Measurements from ENCODE around the gene MSRB1. TPM values are rescaled to one million over a fixed set of nuclear protein-coding genes. Genes with fewer than 3 reads are reported as not detected.

MSRB1 gene
- total RNA-seq, 4 donors from 2014 or later, result 17.3 to 46.6 (median 38.3) TPM

DNA sequence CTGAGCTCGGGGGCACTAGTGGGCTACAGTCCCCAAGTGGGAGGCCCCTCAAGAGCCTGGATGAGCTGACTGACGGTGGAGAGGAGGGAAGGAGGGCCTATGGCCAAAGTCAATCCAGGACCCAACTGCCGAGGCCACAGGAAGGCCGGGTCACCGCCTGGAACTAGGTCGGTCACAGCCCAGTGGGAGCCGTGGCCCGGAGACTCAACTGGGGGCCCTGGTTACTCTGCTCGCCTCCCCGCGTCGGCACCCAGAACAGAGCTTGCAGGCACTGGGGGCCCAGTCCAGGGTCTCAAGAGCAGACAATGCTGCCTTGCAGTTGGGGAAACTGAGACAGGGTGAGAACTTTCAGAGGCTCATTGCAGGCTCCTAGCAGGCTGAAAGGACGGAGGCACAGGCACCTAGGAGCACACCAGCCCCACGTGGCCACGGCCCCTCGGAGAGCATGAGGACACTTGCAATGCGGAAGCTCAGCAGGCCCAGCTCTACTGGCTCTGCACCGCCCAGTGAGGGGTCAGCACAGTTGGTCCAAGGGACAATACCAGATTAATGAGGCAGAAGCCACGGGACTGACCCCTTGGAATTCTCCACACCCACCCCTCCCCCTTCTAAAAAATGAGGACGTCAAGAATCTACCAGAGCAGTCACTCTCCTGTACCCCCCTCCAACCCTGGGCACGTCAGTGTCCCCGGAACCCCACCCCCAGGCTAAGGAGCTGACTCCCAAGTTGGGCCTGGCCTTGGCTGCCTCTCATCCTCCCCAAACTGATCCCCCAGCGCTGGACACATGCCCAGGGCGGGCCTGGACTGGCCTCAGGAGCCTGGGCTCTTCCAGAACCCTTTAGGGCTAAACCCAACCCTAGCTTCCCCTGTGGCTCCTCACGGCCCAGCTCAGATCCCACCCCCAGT, 27.0 kb downstream of the MSRB1 start:
- DNase-seq, result no peak
- peaks cover 0 to 21% (median 4%) of the 10 kb centered on the region in 4 donors for H3K4me1 ChIP-seq
- H3K9me3 ChIP-seq, result no peaks in the 10 kb centered on the region
- no peak overlapping the region for H3K4me3 ChIP-seq
- no peaks in the 10 kb centered on the region for H3K36me3 ChIP-seq
- no peak for TF ChIP-seq POLR2A (IDR thresholded peaks at IDR 0.05)
- TF ChIP-seq, protein P1, sequence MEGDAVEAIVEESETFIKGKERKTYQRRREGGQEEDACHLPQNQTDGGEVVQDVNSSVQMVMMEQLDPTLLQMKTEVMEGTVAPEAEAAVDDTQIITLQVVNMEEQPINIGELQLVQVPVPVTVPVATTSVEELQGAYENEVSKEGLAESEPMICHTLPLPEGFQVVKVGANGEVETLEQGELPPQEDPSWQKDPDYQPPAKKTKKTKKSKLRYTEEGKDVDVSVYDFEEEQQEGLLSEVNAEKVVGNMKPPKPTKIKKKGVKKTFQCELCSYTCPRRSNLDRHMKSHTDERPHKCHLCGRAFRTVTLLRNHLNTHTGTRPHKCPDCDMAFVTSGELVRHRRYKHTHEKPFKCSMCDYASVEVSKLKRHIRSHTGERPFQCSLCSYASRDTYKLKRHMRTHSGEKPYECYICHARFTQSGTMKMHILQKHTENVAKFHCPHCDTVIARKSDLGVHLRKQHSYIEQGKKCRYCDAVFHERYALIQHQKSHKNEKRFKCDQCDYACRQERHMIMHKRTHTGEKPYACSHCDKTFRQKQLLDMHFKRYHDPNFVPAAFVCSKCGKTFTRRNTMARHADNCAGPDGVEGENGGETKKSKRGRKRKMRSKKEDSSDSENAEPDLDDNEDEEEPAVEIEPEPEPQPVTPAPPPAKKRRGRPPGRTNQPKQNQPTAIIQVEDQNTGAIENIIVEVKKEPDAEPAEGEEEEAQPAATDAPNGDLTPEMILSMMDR (IDR thresholded peaks at IDR 0.05), result no peak
- H3K27me3 ChIP-seq, result peaks cover 0 to 34% of the 10 kb centered on the region in 2 donors
- no peak overlapping the region for H3K27ac ChIP-seq

DNA sequence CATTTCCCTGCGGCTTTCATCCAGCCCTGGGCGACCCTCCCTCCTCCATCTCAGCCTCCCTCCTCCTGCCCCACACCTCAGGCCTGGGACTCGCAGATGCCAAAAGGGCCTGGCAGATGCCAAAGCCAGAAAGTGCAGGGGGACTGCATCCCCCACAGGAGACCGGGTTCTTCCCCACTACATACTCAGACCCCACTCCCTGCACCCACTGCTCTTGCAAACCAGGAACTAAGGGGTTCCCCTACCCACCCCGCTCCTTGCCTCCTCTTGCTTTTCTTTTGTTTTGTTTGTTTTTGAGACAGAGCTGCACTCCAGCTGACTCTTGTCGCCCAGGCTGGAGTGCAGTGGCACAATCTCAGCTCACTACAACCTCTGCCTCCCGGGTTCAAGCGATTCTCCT, 28.0 kb downstream of the MSRB1 start:
- TF ChIP-seq, protein P1 (IDR thresholded peaks at IDR 0.05), result no peak
- TF ChIP-seq POLR2A (IDR thresholded peaks at IDR 0.05), result no peak
- no peaks in the 10 kb centered on the region for H3K9me3 ChIP-seq
- H3K27ac ChIP-seq, result no peak overlapping the region
- no peaks in the 10 kb centered on the region for H3K36me3 ChIP-seq
- no peak for DNase-seq
- H3K4me3 ChIP-seq, result no peak overlapping the region
- peaks cover 0 to 29% of the 10 kb centered on the region in 2 donors for H3K27me3 ChIP-seq
- H3K4me1 ChIP-seq, result peaks cover 0 to 21% (median 4%) of the 10 kb centered on the region in 4 donors

DNA sequence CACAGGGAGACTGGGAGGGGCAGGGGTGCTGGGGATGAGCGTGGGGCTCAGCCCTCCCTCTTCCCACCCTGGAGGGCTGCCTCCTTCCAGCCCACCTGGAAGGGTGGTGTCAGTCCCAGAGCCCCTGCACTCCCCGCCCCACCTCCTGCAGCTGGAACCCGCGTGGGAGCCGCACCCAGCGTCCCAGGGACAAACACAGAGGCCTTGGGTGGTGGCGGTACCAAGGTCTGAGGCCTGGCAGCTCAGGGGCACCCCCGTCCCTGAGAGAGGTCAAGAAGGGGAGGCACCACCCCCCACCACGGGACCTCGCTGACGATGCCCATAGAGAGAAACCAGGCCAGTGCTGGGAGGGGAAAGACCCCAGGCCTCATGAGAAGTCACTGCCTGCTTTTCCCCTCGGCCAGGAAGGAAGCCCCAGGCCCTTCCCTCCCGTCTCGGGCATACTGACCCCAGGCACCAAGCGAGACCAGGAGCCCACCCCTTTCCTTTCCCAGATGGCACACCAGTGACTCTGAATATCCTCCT, 28.9 kb downstream of the MSRB1 start:
- Histone ChIP-seq H3K4me3 (no peak overlapping the region), H3K36me3 (no peaks in the 10 kb centered on the region), H3K27ac (peak overlapping the region in 2 of 4 donors; percentile 12 to 65), H3K9me3 (no peaks in the 10 kb centered on the region), H3K4me1 (peaks cover 0 to 21% (median 4%) of the 10 kb centered on the region in 4 donors), H3K27me3 (peaks cover 0 to 20% of the 10 kb centered on the region in 2 donors)
- peak in 2 of 3 donors; percentile 56 to 61 for DNase-seq
- TF ChIP-seq, protein P1 (IDR thresholded peaks at IDR 0.05), result no peak
- no peak for TF ChIP-seq POLR2A (IDR thresholded peaks at IDR 0.05)

DNA sequence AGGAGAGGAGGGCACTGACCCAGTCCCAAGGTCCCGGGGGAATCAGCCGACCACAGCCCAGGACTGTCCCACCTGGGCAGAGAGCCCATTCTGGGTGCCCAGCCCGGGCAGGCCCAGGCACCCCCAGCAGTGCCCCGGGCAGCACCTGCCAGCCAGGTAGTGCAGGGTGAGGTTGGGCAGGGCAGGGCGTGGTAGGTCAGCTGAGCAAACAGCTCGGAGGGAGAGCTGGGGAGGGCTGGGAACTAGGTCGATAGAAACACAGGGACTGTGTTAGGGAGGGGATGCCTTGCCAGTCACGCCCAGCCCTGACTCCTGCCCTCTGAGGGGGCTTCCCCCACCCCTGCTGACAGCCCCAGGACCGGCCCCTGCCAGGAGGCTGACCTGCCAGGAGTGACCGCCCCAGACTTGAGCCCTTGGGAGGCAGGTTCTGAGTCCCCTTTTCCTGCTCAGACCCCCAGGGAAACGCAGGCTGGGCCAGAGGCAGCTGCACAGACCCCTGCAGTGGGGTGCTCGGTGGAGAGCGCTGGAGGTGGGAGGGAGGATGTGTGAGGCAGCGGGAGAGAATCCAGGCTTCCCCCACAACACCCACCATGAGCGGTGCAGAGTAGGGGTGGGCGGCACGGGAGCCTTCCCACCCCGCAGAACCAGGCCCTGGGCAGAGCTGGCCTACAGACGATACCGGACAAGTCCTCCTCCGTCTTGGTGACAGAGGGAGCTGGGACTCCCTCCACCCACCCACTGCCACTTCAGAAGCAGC, 29.5 kb downstream of the MSRB1 start:
- Histone ChIP-seq H3K9me3 (no peaks in the 10 kb centered on the region), H3K27ac (peak overlapping the region in 3 of 4 donors; percentile 12 to 65 (median 38)), H3K36me3 (no peaks in the 10 kb centered on the region), H3K27me3 (peaks cover 0 to 14% of the 10 kb centered on the region in 2 donors), H3K4me1 (peaks cover 0 to 18% (median 4%) of the 10 kb centered on the region in 4 donors), H3K4me3 (no peak overlapping the region)
- DNase-seq, result peak in 2 of 3 donors; percentile 87 to 90
- TF ChIP-seq, protein P1 (IDR thresholded peaks at IDR 0.05), result no peak
- peak in 1 of 2 donors; percentile 25 for TF ChIP-seq POLR2A (IDR thresholded peaks at IDR 0.05)

DNA sequence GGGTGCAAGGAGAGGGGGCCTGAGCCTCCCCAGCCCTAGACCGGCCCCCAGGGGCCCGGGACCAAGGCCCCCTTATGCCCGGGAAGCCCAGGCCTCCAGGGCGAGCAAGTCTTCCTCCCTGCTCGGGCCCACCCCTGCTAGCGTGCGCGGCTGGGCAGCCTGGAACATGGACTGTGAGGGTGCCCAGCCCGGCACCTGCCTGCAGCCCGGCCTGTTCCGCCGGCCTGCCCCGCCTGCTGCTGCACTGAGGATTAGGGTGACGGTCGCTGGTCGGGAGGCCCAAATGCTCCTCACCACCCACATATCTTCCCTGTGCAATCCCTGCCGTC, 30.8 kb downstream of the MSRB1 start:
- TF ChIP-seq, protein P1 (IDR thresholded peaks at IDR 0.05), result no peak
- no peak for TF ChIP-seq POLR2A (IDR thresholded peaks at IDR 0.05)
- peaks cover 0 to 6% of the 10 kb centered on the region in 2 donors for H3K27me3 ChIP-seq
- H3K27ac ChIP-seq, result no peak overlapping the region
- H3K9me3 ChIP-seq, result no peaks in the 10 kb centered on the region
- H3K4me3 ChIP-seq, result no peak overlapping the region
- DNase-seq, result peak in 1 of 3 donors; percentile 50
- peaks cover 0 to 8% (median 4%) of the 10 kb centered on the region in 4 donors for H3K4me1 ChIP-seq
- no peaks in the 10 kb centered on the region for H3K36me3 ChIP-seq

Measured in Peyer's patch (tissue), 4 donors.